ENCODE results near the gene OR2AG1.
A peak's percentile ranks its signal among the peaks of the same experiment; 100 is the strongest.

DNA sequence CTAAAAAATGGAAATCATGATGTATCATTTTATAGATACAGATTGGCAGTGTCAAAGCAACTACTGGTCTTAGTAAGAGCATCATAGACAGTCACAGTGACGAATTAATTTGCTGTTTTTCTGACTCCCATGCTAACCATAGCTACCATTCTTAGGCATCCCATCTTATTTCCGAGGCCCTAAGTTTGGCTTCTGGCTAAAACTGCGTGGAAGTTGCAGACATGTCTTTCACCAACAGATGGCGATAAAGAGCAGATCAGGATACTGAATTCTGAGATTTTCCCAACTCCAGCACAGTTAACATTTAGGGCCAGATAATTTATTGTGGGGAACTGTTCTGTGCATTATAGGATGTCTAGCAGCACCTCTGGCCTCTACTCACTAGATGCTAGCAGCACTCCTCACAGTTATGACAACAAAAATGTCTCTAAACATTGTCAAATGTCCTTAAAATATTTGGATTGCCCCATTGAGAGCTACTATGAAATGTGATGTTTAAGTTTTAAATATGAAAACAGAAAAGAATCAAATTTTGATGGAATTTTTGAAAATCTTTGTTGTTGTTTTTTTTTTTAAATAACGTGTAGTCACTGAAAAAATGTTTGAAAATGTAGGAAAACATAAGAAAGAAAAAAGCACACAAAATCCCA lies 27.4 kb upstream of the OR2AG1 start:
- TF ChIP-seq, protein P1, sequence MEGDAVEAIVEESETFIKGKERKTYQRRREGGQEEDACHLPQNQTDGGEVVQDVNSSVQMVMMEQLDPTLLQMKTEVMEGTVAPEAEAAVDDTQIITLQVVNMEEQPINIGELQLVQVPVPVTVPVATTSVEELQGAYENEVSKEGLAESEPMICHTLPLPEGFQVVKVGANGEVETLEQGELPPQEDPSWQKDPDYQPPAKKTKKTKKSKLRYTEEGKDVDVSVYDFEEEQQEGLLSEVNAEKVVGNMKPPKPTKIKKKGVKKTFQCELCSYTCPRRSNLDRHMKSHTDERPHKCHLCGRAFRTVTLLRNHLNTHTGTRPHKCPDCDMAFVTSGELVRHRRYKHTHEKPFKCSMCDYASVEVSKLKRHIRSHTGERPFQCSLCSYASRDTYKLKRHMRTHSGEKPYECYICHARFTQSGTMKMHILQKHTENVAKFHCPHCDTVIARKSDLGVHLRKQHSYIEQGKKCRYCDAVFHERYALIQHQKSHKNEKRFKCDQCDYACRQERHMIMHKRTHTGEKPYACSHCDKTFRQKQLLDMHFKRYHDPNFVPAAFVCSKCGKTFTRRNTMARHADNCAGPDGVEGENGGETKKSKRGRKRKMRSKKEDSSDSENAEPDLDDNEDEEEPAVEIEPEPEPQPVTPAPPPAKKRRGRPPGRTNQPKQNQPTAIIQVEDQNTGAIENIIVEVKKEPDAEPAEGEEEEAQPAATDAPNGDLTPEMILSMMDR (conservative IDR thresholded peaks at IDR 0.05; ENCODE audit: low read depth, low read length) = peak; percentile 76
- TF ChIP-seq EZH2 (IDR thresholded peaks at IDR 0.05; ENCODE audit: borderline replicate concordance, low read depth, low read length, poor library complexity, severe bottlenecking) = no peak
